SJSA1 (cell line): ENCODE results near the gene COL1A1. TPM values are rescaled to one million over a fixed set of nuclear protein-coding genes. Genes with fewer than 3 reads are reported as not detected.

ENCODE experiments used
- DNase-seq, 2 experiments: peaks; one replicate each; pipeline ENCODE4 v3.0.0-alpha.2; 2015 to 2020; ENCODE audit warnings: low spot score in 2 of 2, low read depth in 1 of 2
- H3K27ac ChIP-seq: fragments of 250-450 bp; sonication (Bioruptor Pico); 2 replicates; pipeline ENCODE4 v1.5.1; 2020; ENCODE audit warnings: mild to moderate bottlenecking, moderate library complexity
- H3K27me3 ChIP-seq: fragments of 250-450 bp; sonication (Bioruptor Pico); replicated peaks from 2 replicates; pipeline ENCODE4 v1.5.1; 2020; ENCODE audit warnings: mild to moderate bottlenecking, moderate library complexity
- H3K36me3 ChIP-seq: fragments of 250-450 bp; sonication (Bioruptor Pico); 2 replicates; pipeline ENCODE4 v1.5.1; 2020; ENCODE audit warnings: mild to moderate bottlenecking
- H3K4me1 ChIP-seq: fragments of 250-450 bp; sonication (Bioruptor Pico); replicated peaks from 2 replicates; pipeline ENCODE4 v1.6.1; 2021; ENCODE audit warnings: mild to moderate bottlenecking
- H3K4me3 ChIP-seq: fragments of 250-450 bp; sonication (Bioruptor Pico); 2 replicates; pipeline ENCODE4 v1.5.1; 2020; ENCODE audit warnings: mild to moderate bottlenecking
- H3K9me3 ChIP-seq: fragments of 250-450 bp; sonication (Bioruptor Pico); replicated peaks from 2 replicates; pipeline ENCODE4 v1.5.1; 2020; ENCODE audit warnings: mild to moderate bottlenecking
- total RNA-seq: library from RNA; depleted of rRNA; stranded (reverse); fragments of >200 nt; shearing (Covaris generic); gene quantifications from 2 replicates; pipeline ENCODE4 v1.2.3, GENCODE V29; 2014

COL1A1 gene
- total RNA-seq, 1 experiment from 2014 or later: 957 TPM

DNA sequence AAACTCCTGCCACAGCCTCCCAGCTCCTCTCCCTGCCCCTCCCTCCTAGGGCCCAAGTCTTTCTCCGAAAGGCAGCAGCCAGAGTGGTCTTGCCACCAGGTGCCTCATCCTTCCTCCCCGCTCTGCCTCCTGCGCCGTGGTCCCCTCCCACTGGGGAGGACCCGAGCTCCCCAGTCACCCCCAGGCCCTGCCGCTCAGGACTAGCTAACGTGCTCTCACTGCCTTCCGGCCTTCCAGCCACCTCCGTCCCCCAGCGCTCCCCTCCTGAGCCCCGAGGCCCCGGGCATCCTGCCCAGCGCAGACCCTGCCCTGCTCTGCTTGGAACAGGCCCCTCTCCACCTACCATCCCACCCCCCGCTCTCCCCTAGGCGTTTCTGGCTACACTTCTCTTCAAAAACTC lies 19.4 kb upstream of the COL1A1 start:
- Histone ChIP-seq H3K9me3 (peaks cover 6% of the 10 kb centered on the region), H3K4me3 (no peak overlapping the region), H3K27ac (peak overlapping the region; percentile 97), H3K36me3 (no peaks in the 10 kb centered on the region), H3K4me1 (peaks cover 54% of the 10 kb centered on the region), H3K27me3 (no peaks in the 10 kb centered on the region)
- DNase-seq: no peak

- peaks cover 54% of the 10 kb centered on the region for H3K4me1 ChIP-seq
- no peaks in the 10 kb centered on the region for H3K9me3 ChIP-seq
- H3K36me3 ChIP-seq: no peaks in the 10 kb centered on the region
- peak overlapping the region; percentile 19 for H3K4me3 ChIP-seq
- peak overlapping the region; percentile 97 for H3K27ac ChIP-seq
- no peaks in the 10 kb centered on the region for H3K27me3 ChIP-seq
- peak in 1 of 2 experiments; percentile 72 for DNase-seq
These were observed 18.6 kb upstream of the COL1A1 start for GRCh38 chr17:50219939-50220465.

- H3K27ac ChIP-seq: peak overlapping the region; percentile 97
- peak in 1 of 2 experiments; percentile 88 for DNase-seq
- peak overlapping the region; percentile 19 for H3K4me3 ChIP-seq
- H3K9me3 ChIP-seq: no peaks in the 10 kb centered on the region
- H3K36me3 ChIP-seq: no peaks in the 10 kb centered on the region
- no peaks in the 10 kb centered on the region for H3K27me3 ChIP-seq
- peaks cover 54% of the 10 kb centered on the region for H3K4me1 ChIP-seq
These were observed 17.9 kb upstream of the COL1A1 start for GRCh38 chr17:50219342-50219741.

- H3K4me1 ChIP-seq: peaks cover 54% of the 10 kb centered on the region
- peak; percentile 96 to 97 for DNase-seq
- no peaks in the 10 kb centered on the region for H3K9me3 ChIP-seq
- no peaks in the 10 kb centered on the region for H3K27me3 ChIP-seq
- H3K36me3 ChIP-seq: no peaks in the 10 kb centered on the region
- H3K4me3 ChIP-seq: no peak overlapping the region
- H3K27ac ChIP-seq: peak overlapping the region; percentile 97
These were observed 17.4 kb upstream of the COL1A1 start for GRCh38 chr17:50218771-50219315.

- H3K9me3 ChIP-seq: no peaks in the 10 kb centered on the region
- H3K27ac ChIP-seq: peak overlapping the region; percentile 97
- no peaks in the 10 kb centered on the region for H3K36me3 ChIP-seq
- peak in 1 of 2 experiments; percentile 48 for DNase-seq
- no peak overlapping the region for H3K4me3 ChIP-seq
- H3K4me1 ChIP-seq: peaks cover 57% of the 10 kb centered on the region
- no peaks in the 10 kb centered on the region for H3K27me3 ChIP-seq
These were observed 16.8 kb upstream of the COL1A1 start for GRCh38 chr17:50218071-50218759.

DNA sequence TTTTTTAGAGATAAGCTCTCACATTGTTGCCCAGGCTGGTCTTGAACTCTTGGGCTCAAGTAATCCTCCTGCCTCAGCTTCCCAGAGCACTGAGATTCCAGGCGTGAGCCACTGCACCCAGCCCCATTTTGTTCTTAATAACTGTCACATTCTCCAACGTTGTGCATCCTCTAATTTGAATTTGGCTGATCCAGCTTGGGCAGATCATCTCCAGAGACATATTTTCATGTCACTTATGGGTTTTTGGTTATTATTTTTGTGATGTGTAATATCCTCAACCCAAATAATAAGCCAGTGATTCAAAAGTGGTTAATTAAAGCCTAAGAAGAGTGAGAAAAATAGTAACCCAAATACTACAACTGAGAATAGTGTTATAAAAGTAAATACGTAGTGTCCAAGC lies 16.2 kb upstream of the COL1A1 start:
- peaks cover 63% of the 10 kb centered on the region for H3K4me1 ChIP-seq
- H3K27me3 ChIP-seq: no peaks in the 10 kb centered on the region
- no peak overlapping the region for H3K4me3 ChIP-seq
- DNase-seq: no peak
- no peaks in the 10 kb centered on the region for H3K9me3 ChIP-seq
- peak overlapping the region; percentile 97 for H3K27ac ChIP-seq
- no peaks in the 10 kb centered on the region for H3K36me3 ChIP-seq

DNA sequence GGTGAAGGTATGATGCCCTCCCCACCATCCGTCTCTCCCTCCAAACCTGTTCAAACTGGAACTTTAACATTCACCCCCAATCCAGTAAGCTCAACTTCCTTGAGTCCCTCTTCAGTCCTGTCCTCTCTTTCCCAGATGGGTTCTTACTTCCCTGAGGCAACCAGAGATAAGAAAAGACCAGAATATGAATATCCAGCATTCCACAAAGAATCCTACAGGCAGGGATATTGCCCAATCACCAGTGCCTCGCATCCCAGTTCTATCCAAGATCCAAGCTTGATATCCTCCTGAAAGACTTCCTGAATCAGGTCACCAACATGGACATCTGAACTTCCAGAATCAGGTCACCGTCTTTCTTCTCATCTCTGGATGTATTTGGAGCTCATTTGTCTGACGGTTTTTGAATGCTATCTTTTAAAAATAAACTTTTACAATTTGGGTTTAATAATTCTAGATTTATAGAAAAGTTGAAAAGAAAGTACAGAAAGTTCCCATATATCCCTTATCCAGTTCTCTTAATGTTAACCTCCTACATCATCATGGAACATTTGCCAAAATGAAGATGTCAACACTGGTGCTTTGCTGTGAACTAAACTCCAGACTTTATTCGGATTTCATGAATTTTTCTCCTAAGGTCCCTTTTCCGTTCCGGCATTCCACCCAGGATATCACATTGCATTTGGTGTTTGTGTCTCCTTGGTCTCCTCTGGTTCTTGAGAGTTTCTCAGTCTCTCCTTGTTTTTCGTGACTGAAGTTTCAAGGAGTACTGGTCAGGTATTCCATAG lies 13.7 kb upstream of the COL1A1 start:
- Histone ChIP-seq H3K9me3 (no peaks in the 10 kb centered on the region), H3K27ac (no peak overlapping the region), H3K4me3 (no peak overlapping the region), H3K4me1 (peaks cover 65% of the 10 kb centered on the region), H3K27me3 (no peaks in the 10 kb centered on the region), H3K36me3 (no peaks in the 10 kb centered on the region)
- no peak for DNase-seq

- Histone ChIP-seq H3K36me3 (no peaks in the 10 kb centered on the region), H3K4me3 (no peak overlapping the region), H3K27me3 (no peaks in the 10 kb centered on the region), H3K4me1 (peaks cover 66% of the 10 kb centered on the region), H3K9me3 (no peaks in the 10 kb centered on the region), H3K27ac (peak overlapping the region; percentile 98; the same call in 1 of the 2 replicates)
- DNase-seq: peak; percentile 63 to 73
These were observed 11.9 kb upstream of the COL1A1 start for GRCh38 chr17:50213026-50214022.

GRCh38 chr17:50212121-50212843 lies 10.9 kb upstream of the COL1A1 start:
- Histone ChIP-seq H3K4me3 (no peak overlapping the region), H3K27ac (peak overlapping the region; percentile 98), H3K4me1 (peaks cover 61% of the 10 kb centered on the region), H3K27me3 (no peaks in the 10 kb centered on the region), H3K9me3 (no peaks in the 10 kb centered on the region), H3K36me3 (no peaks in the 10 kb centered on the region)
- DNase-seq: peak; percentile 84 to 88

DNA sequence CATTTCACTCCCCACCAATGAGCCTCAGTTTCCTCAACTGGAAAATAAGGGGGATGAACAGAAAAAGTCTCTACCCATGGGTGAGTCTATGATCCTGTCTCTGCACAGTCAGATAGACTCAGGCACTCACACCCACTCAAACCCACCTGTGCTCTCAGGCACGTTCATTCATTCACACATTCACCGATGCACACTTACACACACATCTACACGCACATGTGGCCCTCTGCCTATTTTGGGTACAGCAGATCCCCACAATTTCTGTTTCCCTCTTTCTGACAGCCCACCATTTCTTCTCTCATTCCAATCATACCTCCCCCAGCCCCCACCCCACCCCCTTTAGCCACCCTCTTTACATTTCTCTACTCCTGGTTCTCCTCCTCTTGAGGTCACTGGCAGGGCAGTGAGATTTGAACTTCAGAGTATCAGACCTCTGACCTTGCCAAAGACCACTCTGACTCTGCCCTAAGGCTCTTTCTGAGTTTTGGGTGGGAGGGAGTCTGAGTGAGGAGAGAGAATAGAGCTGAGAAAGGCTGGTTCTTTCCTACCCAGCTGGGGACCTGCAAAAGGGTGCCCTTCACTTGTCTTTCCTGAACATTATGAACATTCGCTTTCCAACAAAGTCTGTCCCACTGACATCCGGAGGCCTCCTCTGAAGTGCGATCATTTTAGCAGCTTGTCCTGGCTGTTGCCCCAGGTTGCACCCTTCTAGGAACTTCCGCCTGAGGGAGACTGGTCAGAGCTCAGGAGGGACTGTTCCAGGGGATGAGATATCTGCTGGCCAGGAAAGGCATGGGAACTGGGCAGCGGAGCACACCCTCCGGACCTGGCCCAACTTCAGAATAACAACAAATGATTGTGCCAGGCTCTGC lies 10.1 kb upstream of the COL1A1 start:
- Histone ChIP-seq H3K27ac (peak overlapping the region; percentile 98), H3K4me1 (peaks cover 66% of the 10 kb centered on the region), H3K4me3 (no peak overlapping the region), H3K9me3 (no peaks in the 10 kb centered on the region), H3K36me3 (no peaks in the 10 kb centered on the region), H3K27me3 (no peaks in the 10 kb centered on the region)
- peak in 1 of 2 experiments; percentile 47 for DNase-seq

DNA sequence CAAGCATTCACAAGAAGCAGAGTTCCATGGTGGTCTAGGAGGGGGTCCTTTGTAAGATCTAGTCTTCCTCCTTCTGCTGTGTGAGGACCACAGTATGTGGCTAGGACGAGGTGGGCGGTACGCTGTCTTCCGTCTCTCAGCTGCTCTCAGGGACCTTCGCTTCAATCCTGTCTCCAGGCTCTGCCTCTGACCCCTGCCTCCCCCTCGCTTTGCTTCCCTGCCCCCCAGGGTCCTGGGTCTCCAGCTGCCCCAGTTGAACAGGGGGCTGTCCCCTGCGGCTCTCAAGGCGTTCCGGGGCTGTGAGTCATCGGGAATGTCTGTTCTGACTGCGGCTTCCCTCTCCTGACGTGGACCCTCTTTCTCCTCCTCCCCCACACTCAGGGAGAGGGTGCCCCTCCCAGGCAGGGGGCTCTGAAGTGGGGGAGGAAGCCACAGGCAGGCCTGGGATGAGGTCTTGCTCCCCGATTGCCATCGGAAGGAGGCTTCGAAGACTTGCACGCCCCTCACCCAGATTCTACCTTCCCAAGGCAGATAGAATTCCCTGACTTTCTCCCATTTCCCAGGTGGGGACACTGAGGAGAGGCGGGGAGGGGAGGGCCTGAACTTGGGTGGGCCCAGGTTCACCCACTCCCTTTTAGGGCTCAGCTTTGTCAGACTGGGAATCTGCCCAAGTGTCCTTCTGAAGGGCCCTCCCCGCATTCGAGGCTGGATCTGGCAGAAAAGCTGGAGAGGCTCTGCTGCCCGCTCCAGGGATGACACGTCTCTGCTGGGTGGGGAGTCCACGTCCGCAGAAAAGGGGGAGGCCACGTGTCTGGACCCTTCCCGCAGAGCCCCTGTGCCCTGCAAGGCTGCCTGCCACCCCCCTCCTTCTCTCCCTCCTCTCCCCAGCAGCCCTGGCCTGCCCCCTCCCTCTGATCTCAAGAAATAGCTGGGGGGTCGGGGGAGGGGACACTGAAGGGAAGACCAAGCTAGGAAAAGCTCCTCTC lies 9.1 kb upstream of the COL1A1 start:
- Histone ChIP-seq H3K36me3 (no peaks in the 10 kb centered on the region), H3K4me1 (peaks cover 64% of the 10 kb centered on the region), H3K27me3 (no peaks in the 10 kb centered on the region), H3K27ac (peak overlapping the region; percentile 98), H3K9me3 (no peaks in the 10 kb centered on the region), H3K4me3 (peak overlapping the region; percentile 8)
- DNase-seq: peak; percentile 100
